Measurements from ENCODE around the gene KLHL13. TPM values are rescaled to one million over a fixed set of nuclear protein-coding genes. Genes with fewer than 3 reads are reported as not detected.

Gene KLHL13
- polyA plus RNA-seq, 1 donor from 2014 or later, result 15.7 TPM

- H2AFZ ChIP-seq (ENCODE audit: low read depth, low read length), result no peak overlapping the region
- no peaks in the 10 kb centered on the region for H4K20me1 ChIP-seq (ENCODE audit: insufficient read depth)
- no peaks in the 10 kb centered on the region for H3K79me2 ChIP-seq (replicated peaks; ENCODE audit: insufficient read depth, low read length)
- no peak overlapping the region for H3K27ac ChIP-seq (ENCODE audit: low read length)
- TF ChIP-seq EZH2 (IDR thresholded peaks at IDR 0.05; ENCODE audit: borderline replicate concordance, insufficient read depth, low read length, poor library complexity, severe bottlenecking) (no peak), SMC3 (conservative IDR thresholded peaks at IDR 0.05; ENCODE audit: poor library complexity) (no peak), CTCF (IDR thresholded peaks at IDR 0.05; ENCODE audit: poor library complexity, severe bottlenecking) (no peak), TAF1 (IDR thresholded peaks at IDR 0.05; ENCODE audit: low read depth) (no peak), MXI1 (conservative IDR thresholded peaks at IDR 0.05; ENCODE audit: poor library complexity, severe bottlenecking) (no peak), POLR2AphosphoS5 (IDR thresholded peaks at IDR 0.05) (no peak), RAD21 (conservative IDR thresholded peaks at IDR 0.05) (no peak)
- TF ChIP-seq, protein P1, sequence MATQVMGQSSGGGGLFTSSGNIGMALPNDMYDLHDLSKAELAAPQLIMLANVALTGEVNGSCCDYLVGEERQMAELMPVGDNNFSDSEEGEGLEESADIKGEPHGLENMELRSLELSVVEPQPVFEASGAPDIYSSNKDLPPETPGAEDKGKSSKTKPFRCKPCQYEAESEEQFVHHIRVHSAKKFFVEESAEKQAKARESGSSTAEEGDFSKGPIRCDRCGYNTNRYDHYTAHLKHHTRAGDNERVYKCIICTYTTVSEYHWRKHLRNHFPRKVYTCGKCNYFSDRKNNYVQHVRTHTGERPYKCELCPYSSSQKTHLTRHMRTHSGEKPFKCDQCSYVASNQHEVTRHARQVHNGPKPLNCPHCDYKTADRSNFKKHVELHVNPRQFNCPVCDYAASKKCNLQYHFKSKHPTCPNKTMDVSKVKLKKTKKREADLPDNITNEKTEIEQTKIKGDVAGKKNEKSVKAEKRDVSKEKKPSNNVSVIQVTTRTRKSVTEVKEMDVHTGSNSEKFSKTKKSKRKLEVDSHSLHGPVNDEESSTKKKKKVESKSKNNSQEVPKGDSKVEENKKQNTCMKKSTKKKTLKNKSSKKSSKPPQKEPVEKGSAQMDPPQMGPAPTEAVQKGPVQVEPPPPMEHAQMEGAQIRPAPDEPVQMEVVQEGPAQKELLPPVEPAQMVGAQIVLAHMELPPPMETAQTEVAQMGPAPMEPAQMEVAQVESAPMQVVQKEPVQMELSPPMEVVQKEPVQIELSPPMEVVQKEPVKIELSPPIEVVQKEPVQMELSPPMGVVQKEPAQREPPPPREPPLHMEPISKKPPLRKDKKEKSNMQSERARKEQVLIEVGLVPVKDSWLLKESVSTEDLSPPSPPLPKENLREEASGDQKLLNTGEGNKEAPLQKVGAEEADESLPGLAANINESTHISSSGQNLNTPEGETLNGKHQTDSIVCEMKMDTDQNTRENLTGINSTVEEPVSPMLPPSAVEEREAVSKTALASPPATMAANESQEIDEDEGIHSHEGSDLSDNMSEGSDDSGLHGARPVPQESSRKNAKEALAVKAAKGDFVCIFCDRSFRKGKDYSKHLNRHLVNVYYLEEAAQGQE (IDR thresholded peaks at IDR 0.05; ENCODE audit: borderline replicate concordance), result no peak
- H3K9me2 ChIP-seq (ENCODE audit: insufficient read depth, low read length), result no peaks in the 10 kb centered on the region
- H3K4me2 ChIP-seq (ENCODE audit: low read length), result no peak overlapping the region
- no peaks in the 10 kb centered on the region for H3K27me3 ChIP-seq (ENCODE audit: insufficient read depth, low read depth, low read length)
- no peak overlapping the region for H3K9ac ChIP-seq (ENCODE audit: low read length)
- no peaks in the 10 kb centered on the region for H3F3A ChIP-seq (ENCODE audit: insufficient read depth, low read length, poor library complexity, severe bottlenecking)
- no peak overlapping the region for H3K4me3 ChIP-seq (ENCODE audit: low read length)
- H3K36me3 ChIP-seq (ENCODE audit: insufficient read depth, low read length), result no peaks in the 10 kb centered on the region
- no peaks in the 10 kb centered on the region for H3K9me3 ChIP-seq (ENCODE audit: low read length)
Observed at GRCh38 chrX:118100091-118100490, 16.5 kb downstream of the KLHL13 start.

DNA sequence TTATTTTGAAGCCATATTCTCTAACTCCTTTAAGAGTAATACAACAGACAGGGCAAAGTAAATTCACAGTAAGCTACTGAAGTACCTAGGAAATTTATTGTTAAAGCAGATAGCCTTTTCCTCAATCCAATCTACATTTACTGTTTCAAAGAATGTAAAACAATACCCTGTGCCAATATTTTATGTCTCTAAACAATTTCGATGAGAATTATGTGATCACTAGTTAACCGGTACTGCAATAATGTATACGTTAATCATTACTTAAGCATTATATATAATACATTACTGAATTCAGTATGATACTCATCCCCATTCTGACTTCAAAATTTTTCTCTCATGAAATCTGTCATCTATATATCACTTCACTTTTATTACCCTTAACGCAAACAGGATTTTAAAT, 28.5 kb downstream of the KLHL13 start:
- no peak overlapping the region for H3K9ac ChIP-seq (ENCODE audit: low read length)
- H3K9me2 ChIP-seq (ENCODE audit: insufficient read depth, low read length), result no peaks in the 10 kb centered on the region
- H3K27me3 ChIP-seq (ENCODE audit: insufficient read depth, low read depth, low read length), result no peaks in the 10 kb centered on the region
- H3K36me3 ChIP-seq (ENCODE audit: insufficient read depth, low read length), result no peaks in the 10 kb centered on the region
- no peak overlapping the region for H3K27ac ChIP-seq (ENCODE audit: low read length)
- no peaks in the 10 kb centered on the region for H4K20me1 ChIP-seq (ENCODE audit: insufficient read depth)
- no peak overlapping the region for H3K4me3 ChIP-seq (ENCODE audit: low read length)
- no peaks in the 10 kb centered on the region for H3K79me2 ChIP-seq (replicated peaks; ENCODE audit: insufficient read depth, low read length)
- H3K9me3 ChIP-seq (ENCODE audit: low read length), result no peaks in the 10 kb centered on the region
- H2AFZ ChIP-seq (ENCODE audit: low read depth, low read length), result no peak overlapping the region
- TF ChIP-seq EZH2 (IDR thresholded peaks at IDR 0.05; ENCODE audit: borderline replicate concordance, insufficient read depth, low read length, poor library complexity, severe bottlenecking), result no peak
- TF ChIP-seq CTCF (IDR thresholded peaks at IDR 0.05; ENCODE audit: poor library complexity, severe bottlenecking), result no peak
- TF ChIP-seq SMC3 (conservative IDR thresholded peaks at IDR 0.05; ENCODE audit: poor library complexity), result no peak
- TF ChIP-seq RAD21 (conservative IDR thresholded peaks at IDR 0.05), result no peak
- TF ChIP-seq POLR2AphosphoS5 (IDR thresholded peaks at IDR 0.05), result no peak
- no peak for TF ChIP-seq TAF1 (IDR thresholded peaks at IDR 0.05; ENCODE audit: low read depth)
- TF ChIP-seq, protein P1 (IDR thresholded peaks at IDR 0.05; ENCODE audit: borderline replicate concordance), result no peak
- no peak for TF ChIP-seq MXI1 (conservative IDR thresholded peaks at IDR 0.05; ENCODE audit: poor library complexity, severe bottlenecking)
- H3K4me2 ChIP-seq (ENCODE audit: low read length), result no peak overlapping the region
- no peaks in the 10 kb centered on the region for H3F3A ChIP-seq (ENCODE audit: insufficient read depth, low read length, poor library complexity, severe bottlenecking)
